Liver (tissue), 3 donors: ENCODE data around the gene KAT2A.

ENCODE experiments used
- ATF3 ChIP-seq: IDR thresholded peaks from 2 replicates; pipeline ENCODE4 v1.6.1; 2016; ENCODE audit warnings: antibody characterized with exemption
- CTCF ChIP-seq: fragments of 150-350 bp; IDR thresholded peaks from 2 replicates; pipeline ENCODE4 v1.5.1; 2017; ENCODE audit warnings: improper control_type of control experiment, low read depth, low read length; ENCODE audit not compliant: missing input control
- HNF4G ChIP-seq: IDR thresholded peaks from 2 replicates; pipeline ENCODE4 v1.6.1; 2016; ENCODE audit warnings: antibody characterized with exemption
- JUND ChIP-seq, 2 donors: IDR thresholded peaks; 2 replicates each; pipeline ENCODE4 v1.6.1; 2016; ENCODE audit warnings: antibody characterized with exemption in 2 of 2
- MAX ChIP-seq: IDR thresholded peaks from 2 replicates; pipeline ENCODE4 v1.6.1; 2016; ENCODE audit warnings: antibody characterized with exemption
- NR2F2 ChIP-seq: IDR thresholded peaks from 2 replicates; pipeline ENCODE4 v1.6.1; 2016; ENCODE audit warnings: antibody characterized with exemption
- RAD21 ChIP-seq, 2 donors: IDR thresholded peaks; 2 replicates each; pipeline ENCODE4 v1.6.1; 2016; ENCODE audit warnings: antibody characterized with exemption in 2 of 2, mild to moderate bottlenecking in 2 of 2
- REST ChIP-seq: IDR thresholded peaks from 2 replicates; pipeline ENCODE4 v1.6.1; 2016; ENCODE audit warnings: antibody characterized with exemption, mild to moderate bottlenecking
- RXRA ChIP-seq, 2 donors: IDR thresholded peaks; 2 replicates each; pipeline ENCODE4 v1.6.1; 2017 to 2018; ENCODE audit warnings: antibody characterized with exemption in 2 of 2, mild to moderate bottlenecking in 1 of 2
- SP1 ChIP-seq: IDR thresholded peaks from 2 replicates; pipeline ENCODE4 v1.6.1; 2018; ENCODE audit warnings: antibody characterized with exemption, mild to moderate bottlenecking
- TAF1 ChIP-seq: conservative IDR thresholded peaks from 2 replicates; pipeline ENCODE4 v1.6.1; 2016; ENCODE audit warnings: antibody characterized with exemption, mild to moderate bottlenecking
- YY1 ChIP-seq: IDR thresholded peaks from 2 replicates; pipeline ENCODE4 v1.6.1; 2016; ENCODE audit warnings: antibody characterized with exemption, mild to moderate bottlenecking
- donor health status: healthy.
- donor health status: healthy.

GRCh38 chr17:42120770-42121769 lies at the start of gene KAT2A:
- TF ChIP-seq TAF1 (no peak), MAX (no peak), CTCF (no peak), NR2F2 (no peak), REST (no peak), SP1 (no peak), HNF4G (no peak), YY1 (peak; percentile 49), RAD21 (IDR thresholded peaks at IDR 0.05) (no peak), ATF3 (no peak), JUND (IDR thresholded peaks at IDR 0.05) (no peak), RXRA (IDR thresholded peaks at IDR 0.05) (peak in 1 of 2 donors; percentile 39)
